ENCODE data around the gene POLR2F.
"Not testable (repeated sequence)": the region's sequence is repeated elsewhere in the genome, so short reads cannot be mapped to it uniquely, and the experiment has no call there.

The POLR2F gene

GRCh38 chr22:37973271-37974170 is 20.0 kb downstream of the POLR2F start:
- no peak for DNase-seq (ENCODE audit: low read depth)
- no peak overlapping the region for H3K4me3 ChIP-seq (ENCODE audit: control insufficient read depth, low read depth, low read length)
- TF ChIP-seq, protein P1, sequence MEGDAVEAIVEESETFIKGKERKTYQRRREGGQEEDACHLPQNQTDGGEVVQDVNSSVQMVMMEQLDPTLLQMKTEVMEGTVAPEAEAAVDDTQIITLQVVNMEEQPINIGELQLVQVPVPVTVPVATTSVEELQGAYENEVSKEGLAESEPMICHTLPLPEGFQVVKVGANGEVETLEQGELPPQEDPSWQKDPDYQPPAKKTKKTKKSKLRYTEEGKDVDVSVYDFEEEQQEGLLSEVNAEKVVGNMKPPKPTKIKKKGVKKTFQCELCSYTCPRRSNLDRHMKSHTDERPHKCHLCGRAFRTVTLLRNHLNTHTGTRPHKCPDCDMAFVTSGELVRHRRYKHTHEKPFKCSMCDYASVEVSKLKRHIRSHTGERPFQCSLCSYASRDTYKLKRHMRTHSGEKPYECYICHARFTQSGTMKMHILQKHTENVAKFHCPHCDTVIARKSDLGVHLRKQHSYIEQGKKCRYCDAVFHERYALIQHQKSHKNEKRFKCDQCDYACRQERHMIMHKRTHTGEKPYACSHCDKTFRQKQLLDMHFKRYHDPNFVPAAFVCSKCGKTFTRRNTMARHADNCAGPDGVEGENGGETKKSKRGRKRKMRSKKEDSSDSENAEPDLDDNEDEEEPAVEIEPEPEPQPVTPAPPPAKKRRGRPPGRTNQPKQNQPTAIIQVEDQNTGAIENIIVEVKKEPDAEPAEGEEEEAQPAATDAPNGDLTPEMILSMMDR (IDR thresholded peaks at IDR 0.05; ENCODE audit: control insufficient read depth, insufficient read depth, low read depth, low read length, missing control alignments) = no peak

DNA sequence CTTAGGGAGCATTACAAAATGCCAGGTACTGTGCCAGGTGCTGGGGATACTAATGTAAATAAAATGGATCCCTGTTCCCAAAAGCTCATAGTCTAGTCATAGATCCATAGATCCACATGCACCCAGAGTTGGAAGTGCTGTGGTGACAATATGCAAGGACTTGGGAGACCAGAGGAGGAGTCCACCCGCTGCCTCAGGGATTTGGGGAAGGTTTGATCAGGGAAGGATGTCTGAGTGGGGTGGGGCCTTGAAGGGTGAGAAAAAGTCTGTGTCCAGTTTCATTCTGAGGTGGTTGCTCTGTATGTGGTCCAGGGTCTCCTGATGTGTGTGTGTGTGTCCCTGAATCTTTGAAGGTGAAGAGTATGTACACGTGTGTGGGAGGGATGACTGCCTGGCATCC is 21.7 kb downstream of the POLR2F start:
- DNase-seq (ENCODE audit: low read depth) = no peak
- H3K4me3 ChIP-seq (ENCODE audit: control insufficient read depth, low read depth, low read length) = no peak overlapping the region
- TF ChIP-seq, protein P1 (IDR thresholded peaks at IDR 0.05; ENCODE audit: control insufficient read depth, insufficient read depth, low read depth, low read length, missing control alignments) = no peak

- not testable (repeated sequence) for DNase-seq (ENCODE audit: low read depth); H3K4me3 ChIP-seq (ENCODE audit: control insufficient read depth, low read depth, low read length)
Observed at GRCh38 chr22:37976022-37976421, 22.5 kb downstream of the POLR2F start.

GRCh38 chr22:37976547-37976946 is 23.0 kb downstream of the POLR2F start:
- TF ChIP-seq, protein P1 (IDR thresholded peaks at IDR 0.05; ENCODE audit: control insufficient read depth, insufficient read depth, low read depth, low read length, missing control alignments) = no peak
- no peak overlapping the region for H3K4me3 ChIP-seq (ENCODE audit: control insufficient read depth, low read depth, low read length)
- no peak for DNase-seq (ENCODE audit: low read depth)

GRCh38 chr22:37979782-37980181 is 26.3 kb downstream of the POLR2F start:
- no peak overlapping the region for H3K4me3 ChIP-seq (ENCODE audit: control insufficient read depth, low read depth, low read length)
- no peak for DNase-seq (ENCODE audit: low read depth)
- TF ChIP-seq, protein P1 (IDR thresholded peaks at IDR 0.05; ENCODE audit: control insufficient read depth, insufficient read depth, low read depth, low read length, missing control alignments) = no peak

DNA sequence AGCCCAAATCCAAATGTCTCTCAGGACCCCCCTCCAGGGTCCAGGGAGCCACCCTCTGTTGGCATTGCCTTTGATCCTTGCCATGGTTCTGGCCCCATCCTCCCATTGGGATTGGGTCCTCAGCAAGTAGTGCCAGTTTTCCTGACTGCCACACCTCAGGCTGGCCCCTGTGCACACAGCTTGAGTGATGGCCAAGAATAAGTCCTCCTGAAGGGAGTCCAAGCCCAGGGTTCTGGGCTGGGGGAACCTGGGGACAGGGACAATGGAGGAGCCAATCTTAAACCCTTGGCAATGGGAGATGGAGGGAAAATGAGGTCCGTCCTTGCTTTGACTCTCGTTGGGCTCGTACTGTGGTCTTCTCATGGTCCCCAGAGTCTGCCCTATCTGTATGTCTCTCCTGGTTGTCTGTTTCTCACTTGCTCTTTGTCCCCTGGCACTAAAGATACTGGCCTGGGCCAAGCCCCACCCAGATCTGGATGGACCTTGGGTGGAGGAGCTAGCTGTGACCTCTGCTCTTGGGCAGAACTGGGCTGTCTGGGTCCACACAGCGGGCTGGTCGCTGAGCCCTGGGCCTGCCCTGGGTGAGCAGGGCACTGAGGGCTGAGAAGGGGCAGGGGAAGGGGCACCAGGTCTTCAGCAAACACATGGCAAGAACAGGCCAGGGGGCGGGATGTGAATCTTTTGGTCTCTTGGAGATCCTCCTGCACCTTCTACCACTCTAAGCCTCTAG is 27.9 kb downstream of the POLR2F start:
- TF ChIP-seq, protein P1 (IDR thresholded peaks at IDR 0.05; ENCODE audit: control insufficient read depth, insufficient read depth, low read depth, low read length, missing control alignments) = no peak
- no peak for DNase-seq (ENCODE audit: low read depth)
- H3K4me3 ChIP-seq (ENCODE audit: control insufficient read depth, low read depth, low read length) = no peak overlapping the region

Measured in AG09309 (cell line).